HepG2 (cell line): ENCODE results near the gene NEURL4. TPM values are rescaled to one million over a fixed set of nuclear protein-coding genes. Genes with fewer than 3 reads are reported as not detected.
A peak's percentile ranks its signal among the peaks of the same experiment; 100 is the strongest.

Experiments used
- CHD2 ChIP-seq: IDR thresholded peaks from 2 replicates; pipeline ENCODE4 v1.6.1; 2011; ENCODE audit warnings: low read depth, low read length, improper control_type of control experiment
- HMGXB3 ChIP-seq: sonication (generic); formaldehyde crosslinking; IDR thresholded peaks from 2 replicates; pipeline ENCODE4 v1.4.0; 2020; ENCODE audit warnings: missing genetic modification reagents, borderline replicate concordance
- HNF1A ChIP-seq, 2 experiments: sonication (generic) in 1 of 2; formaldehyde crosslinking in 1 of 2; IDR thresholded peaks; 2 replicates each; pipeline versions ENCODE4 v1.4.0 to v1.6.1; 2016 to 2020; ENCODE audit warnings: borderline replicate concordance in 1 of 2, low read depth in 1 of 2, mild to moderate bottlenecking in 1 of 2, missing genetic modification reagents in 1 of 2
- SOX13 ChIP-seq, 3 experiments: fragments of 450-650 bp in 1 of 3; sonication (generic) in 1 of 3; formaldehyde crosslinking in 1 of 3; IDR thresholded peaks in 2 of 3; conservative IDR thresholded peaks in 1 of 3; 2 replicates each; pipeline versions ENCODE4 v1.5.0 to v1.6.1; 2016 to 2020; ENCODE audit warnings: antibody characterized with exemption in 1 of 3, mild to moderate bottlenecking in 1 of 3, missing compliant biosample characterization in 1 of 3, missing genetic modification reagents in 1 of 3, moderate library complexity in 1 of 3
- ZBTB33 ChIP-seq: sonication (generic); formaldehyde crosslinking; IDR thresholded peaks from 2 replicates; pipeline ENCODE4 v1.4.0; 2020; ENCODE audit warnings: missing genetic modification reagents
- ZBTB43 ChIP-seq: sonication (generic); formaldehyde crosslinking; conservative IDR thresholded peaks from 2 replicates; pipeline ENCODE4 v1.4.0; 2020; ENCODE audit warnings: missing genetic modification reagents
- ZNF264 ChIP-seq: sonication (generic); formaldehyde crosslinking; IDR thresholded peaks from 2 replicates; pipeline ENCODE4 v1.4.0; 2020; ENCODE audit warnings: missing genetic modification reagents
- ZNF607 ChIP-seq: sonication (generic); formaldehyde crosslinking; IDR thresholded peaks from 2 replicates; pipeline ENCODE4 v1.5.1; 2020; ENCODE audit warnings: missing genetic modification reagents, mild to moderate bottlenecking, borderline replicate concordance
- ZNF644 ChIP-seq: IDR thresholded peaks from 2 replicates; pipeline ENCODE4 v1.6.1; 2016; ENCODE audit warnings: low read depth
- ZNF773 ChIP-seq: sonication (generic); formaldehyde crosslinking; IDR thresholded peaks from 2 replicates; pipeline ENCODE4 v1.4.0; 2020; ENCODE audit warnings: missing genetic modification reagents, borderline replicate concordance
- ZNF800 ChIP-seq: sonication (generic); formaldehyde crosslinking; IDR thresholded peaks from 2 replicates; pipeline ENCODE4 v1.4.0; 2020; ENCODE audit warnings: missing genetic modification reagents
- polyA plus RNA-seq, 8 experiments: library from polyadenylated mRNA; depleted of rRNA in 3 of 8; stranded (reverse) in 7 of 8; unstranded in 1 of 8; fragments of >200 nt; fragmentation: Illumina TruSeq in 4 of 8; extraction: Trizol in 4 of 8; gene quantifications; 2 replicates each; pipeline versions ENCODE4 v1.2.1 to v1.2.3, GENCODE V29; 2011 to 2016; ENCODE audit warnings: low read depth in 4 of 8, missing spikeins in 1 of 8, mixed read lengths in 1 of 8; ENCODE audit not compliant: insufficient read depth in 1 of 8
- total RNA-seq, 5 experiments: library from RNA; depleted of rRNA; stranded (reverse); fragments of >200 nt; fragmentation: Illumina TruSeq; extraction: Trizol; gene quantifications; 2 replicates each; pipeline ENCODE4 v1.2.3, GENCODE V29; 2016; ENCODE audit warnings: low read depth in 1 of 5

NEURL4 gene
- total and polyA plus RNA-seq, 2 of the 13 experiments (the other 11 are each of a cell fraction or from before 2014, with no cell fraction given), result 14.8 to 15.7 TPM

- TF ChIP-seq HNF1A (IDR thresholded peaks at IDR 0.05; ENCODE audit: low read depth) (no peak; the same call in 1 of the 2 replicates), HNF1A (CRISPR knock-in tag; IDR thresholded peaks at IDR 0.05; ENCODE audit: borderline replicate concordance) (no peak; the same call in 1 of the 2 replicates), ZNF264 (CRISPR knock-in tag) (0 out of 2 replicates have a peak, but pooled peaks have one; percentile 58), CHD2 (peak; percentile 30; the same call in 1 of the 2 replicates), ZNF607 (peak; percentile 62; the same call in 1 of the 2 replicates), ZBTB43 (CRISPR knock-in tag) (0 out of 2 replicates have a peak, but pooled peaks have one; percentile 42), HMGXB3 (CRISPR knock-in tag) (no peak; the same call in 1 of the 2 replicates), ZNF773 (CRISPR knock-in tag) (no peak), ZBTB33 (CRISPR knock-in tag) (peak; percentile 54; the same call in 1 of the 2 replicates), ZNF644 (CRISPR knock-in tag) (no peak), ZNF800 (peak; percentile 46; the same call in 1 of the 2 replicates), SOX13 (IDR thresholded peaks at IDR 0.05) (no peak), SOX13 (CRISPR knock-in tag; conservative IDR thresholded peaks at IDR 0.05 in 1 of 2, IDR thresholded peaks at IDR 0.05 in 1 of 2) (0 out of 4 replicates have a peak, but pooled peaks of 1 of the 2 experiments have one; percentile 26)
Measured at GRCh38 chr17:7314719-7315569, 14.2 kb downstream of the NEURL4 start, which contains the start of gene GPS2 (continued).
